NCI-H2107 treated with DMSO at 0.1 percent for 48 hours (cell line): ENCODE data around the gene IL17REL.
A peak's percentile ranks its signal among the peaks of the same experiment; 100 is the strongest.

Experiments used
- DNase-seq: peaks from one replicate; lab custom pipeline; 2025; ENCODE audit not compliant: unreplicated experiment; lab: John Stamatoyannopoulos, UW

Gene IL17REL

DNA sequence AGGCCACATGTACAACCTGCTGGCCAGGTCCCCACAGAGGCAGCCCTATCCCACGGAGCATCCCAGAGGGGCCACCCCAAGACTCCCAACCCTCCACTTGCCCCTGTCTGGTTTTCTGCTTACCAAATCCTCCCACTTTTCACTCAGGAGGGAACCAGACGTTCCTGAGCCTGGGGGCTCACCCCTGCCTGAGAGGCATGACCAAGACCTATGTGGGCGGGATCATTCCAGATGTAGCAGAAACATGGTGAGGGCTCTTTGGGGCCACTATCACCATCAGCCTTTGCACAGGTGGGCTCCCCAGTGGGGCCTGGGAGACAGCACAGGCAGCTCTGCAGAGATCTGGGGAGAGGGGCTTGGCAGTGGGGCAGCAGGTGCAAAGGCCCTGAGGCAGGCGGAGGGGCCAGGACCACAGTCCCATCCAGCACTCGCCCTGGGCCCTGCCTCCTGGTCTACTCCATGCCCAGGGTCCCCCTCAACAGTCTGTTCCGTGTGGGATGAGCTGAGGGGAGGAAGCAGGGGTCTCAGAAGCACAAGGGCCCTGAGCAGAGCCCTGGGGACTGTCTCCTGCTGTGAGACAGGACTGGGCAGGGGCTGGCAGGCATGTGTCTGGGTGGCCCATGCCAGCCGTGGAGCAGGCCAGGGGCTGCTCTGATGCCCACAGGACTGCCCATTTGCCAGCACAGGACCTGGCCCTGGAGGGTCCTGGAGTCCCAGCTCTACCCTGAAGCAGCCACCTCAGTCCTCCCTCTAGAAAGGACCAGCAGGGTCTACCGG, 42.6 kb downstream of the IL17REL start:
- DNase-seq = no peak

DNA sequence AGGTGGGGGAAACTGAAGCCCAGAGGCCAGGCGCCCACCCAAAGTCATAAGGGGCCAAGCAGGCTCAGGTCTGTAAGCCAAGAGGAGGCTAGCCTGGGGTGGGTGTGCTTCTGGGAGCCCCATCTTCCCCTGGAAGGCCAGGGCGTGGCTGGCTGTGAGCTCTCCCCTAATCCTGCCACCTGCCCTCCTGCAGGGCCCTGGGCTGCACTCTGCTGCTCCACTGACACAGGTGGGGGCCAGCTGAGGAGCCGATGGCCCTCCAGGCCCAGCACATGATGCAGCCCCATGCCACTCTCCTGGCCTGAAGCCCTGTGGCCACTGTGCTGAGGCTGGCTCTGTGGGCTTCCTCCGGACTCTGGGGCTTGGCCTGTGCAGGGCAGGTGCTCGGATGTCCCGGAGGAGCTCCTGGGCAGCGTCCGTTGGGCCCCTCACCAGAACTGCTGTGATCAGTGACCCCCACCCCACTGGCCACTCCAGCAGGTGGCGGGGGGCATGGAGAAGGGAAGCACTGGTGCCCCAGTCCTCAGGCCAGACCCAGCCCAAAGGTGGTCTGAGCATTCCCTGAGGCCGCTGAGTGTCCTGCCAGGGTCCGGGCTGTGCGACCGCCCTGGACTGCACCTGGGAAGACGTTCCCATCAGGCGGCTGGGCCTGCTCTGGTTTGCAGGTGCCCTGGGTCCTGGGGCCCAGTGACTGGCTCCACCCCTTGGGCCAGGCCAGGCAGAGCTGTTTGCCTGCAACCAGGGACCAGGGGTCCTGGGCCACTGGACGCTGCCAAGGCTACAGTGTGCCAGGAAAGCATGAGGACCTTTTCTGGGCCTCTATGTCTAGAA, 43.5 kb downstream of the IL17REL start:
- DNase-seq = no peak

DNA sequence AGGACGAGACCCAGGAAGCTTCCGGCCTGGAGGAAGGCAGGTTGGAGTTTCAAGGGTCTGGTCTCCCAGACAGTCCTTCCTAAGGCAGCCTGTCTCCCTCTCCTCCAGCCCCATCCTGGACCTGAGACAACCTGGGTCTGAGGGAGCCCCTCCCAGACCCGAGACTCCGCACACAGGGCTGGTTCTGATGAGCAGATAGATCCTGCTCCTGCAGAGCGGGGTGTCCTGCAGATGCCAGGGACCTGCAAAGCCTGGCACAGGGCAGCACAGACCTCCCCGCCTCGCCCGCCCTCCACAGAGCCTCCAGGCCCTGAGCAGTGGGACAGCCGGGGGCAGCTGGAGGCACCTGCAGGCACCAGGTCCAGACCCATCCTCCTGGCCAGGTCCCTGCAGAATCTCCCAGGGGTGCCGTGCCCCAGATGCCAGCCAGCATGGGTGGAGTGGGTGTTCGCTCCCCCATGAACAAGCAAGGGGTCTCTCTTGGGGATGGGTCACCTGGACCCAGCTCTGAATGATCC, 44.2 kb downstream of the IL17REL start:
- DNase-seq = no peak

DNA sequence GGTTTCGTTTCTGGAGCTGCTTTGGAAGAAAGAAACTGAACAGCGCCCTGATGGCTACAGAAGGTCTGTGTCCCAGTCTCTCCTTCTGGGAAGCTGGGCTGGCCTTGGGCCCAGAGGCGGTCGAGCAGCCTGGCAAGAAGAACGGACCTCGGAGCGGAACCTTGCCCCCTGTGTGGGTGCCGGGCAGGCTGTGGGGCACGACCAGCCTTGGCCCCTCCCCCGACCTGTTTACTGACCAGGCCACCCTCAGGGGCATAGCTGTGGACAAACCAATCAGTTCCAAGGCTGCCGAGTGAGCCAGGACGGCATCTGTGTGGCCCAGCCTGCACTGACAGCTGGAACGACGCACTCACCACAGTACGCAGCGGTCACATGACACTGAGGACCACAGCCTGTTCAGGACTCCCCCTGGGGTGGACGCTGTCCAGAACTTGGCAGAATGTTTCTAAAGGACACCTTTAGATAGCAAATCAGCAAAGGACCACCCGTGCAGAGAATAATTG, 44.8 kb downstream of the IL17REL start:
- no peak for DNase-seq

DNA sequence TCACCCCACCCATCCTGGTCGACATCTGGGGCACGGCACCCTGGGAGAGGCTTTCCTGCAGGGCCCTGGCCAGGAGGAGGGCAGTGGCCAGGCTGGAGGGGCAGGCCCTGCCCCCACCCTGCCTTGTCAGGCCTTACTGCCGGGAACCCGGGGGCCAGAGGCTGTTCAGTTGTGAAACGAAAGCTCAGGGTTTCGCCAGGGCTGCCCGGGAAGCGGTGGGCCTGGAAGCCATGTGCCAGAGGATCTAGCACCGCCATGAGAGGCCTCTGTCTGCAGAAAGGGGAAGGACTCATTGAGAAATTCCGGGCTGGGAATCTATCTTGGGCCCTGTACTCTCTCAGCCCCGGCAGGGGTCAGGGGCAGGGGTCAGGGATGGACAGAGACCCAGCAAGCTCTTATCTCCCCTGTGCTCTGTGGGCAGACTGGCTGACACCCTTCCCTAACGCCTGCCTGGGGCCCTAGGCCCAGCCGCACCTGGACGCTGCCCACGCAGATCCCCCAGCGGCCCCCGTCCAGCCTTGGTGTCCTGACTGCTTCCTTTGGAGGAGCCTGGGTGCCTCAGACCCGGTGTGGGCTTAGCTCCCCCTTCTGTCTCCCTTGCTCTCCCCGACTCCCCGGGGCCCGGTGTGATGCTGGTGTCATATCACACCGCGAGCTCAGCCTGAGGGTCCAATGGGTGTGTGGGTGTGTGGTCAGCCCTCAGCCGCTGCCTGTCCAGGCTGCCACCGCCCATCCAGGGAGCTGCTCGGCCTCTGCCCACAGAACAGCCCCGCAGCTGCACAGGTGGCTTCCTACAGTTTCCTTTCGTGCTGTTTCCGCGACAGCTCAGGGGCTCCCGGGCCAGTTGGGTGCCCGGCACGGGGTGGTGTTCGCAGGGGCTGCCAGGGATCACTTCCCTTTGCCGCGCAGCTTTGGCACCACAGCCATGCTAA, 45.5 kb downstream of the IL17REL start:
- no peak for DNase-seq

DNA sequence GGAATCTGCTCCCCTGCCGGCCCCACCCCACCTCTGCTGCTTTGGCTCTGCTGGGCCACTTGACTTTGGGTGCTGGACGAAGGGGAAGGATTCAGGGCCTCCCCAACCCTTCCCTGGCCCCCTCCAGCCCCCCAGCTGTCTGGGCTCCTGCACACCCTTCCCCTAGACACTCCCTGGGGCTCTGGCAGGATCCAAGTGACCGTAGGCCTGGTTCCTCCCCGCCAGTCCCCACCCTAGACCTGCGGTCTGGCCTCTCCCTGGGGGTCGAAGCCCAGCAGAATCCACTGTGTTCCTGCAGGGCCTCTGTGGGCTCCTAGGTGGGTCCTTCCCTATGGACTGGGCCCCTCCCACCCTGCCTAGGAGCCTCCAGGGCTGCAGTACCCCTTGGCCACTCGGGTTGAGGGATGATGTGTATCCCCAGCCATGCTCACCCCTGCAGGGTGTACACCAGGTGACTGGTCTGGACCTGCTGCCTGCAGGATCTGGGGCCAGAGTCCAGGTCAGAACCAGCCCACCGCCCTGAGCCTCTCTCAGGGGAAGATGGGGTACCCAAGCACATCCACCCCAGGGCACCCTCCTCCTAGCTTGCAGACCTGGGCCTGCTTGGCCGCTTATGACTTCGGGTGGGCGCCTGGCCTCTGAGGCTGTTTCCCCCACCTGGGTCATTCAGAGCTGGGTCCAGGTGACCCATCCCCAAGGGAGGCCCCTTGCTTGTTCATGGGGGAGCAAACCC, 46.4 kb downstream of the IL17REL start:
- DNase-seq = no peak

DNA sequence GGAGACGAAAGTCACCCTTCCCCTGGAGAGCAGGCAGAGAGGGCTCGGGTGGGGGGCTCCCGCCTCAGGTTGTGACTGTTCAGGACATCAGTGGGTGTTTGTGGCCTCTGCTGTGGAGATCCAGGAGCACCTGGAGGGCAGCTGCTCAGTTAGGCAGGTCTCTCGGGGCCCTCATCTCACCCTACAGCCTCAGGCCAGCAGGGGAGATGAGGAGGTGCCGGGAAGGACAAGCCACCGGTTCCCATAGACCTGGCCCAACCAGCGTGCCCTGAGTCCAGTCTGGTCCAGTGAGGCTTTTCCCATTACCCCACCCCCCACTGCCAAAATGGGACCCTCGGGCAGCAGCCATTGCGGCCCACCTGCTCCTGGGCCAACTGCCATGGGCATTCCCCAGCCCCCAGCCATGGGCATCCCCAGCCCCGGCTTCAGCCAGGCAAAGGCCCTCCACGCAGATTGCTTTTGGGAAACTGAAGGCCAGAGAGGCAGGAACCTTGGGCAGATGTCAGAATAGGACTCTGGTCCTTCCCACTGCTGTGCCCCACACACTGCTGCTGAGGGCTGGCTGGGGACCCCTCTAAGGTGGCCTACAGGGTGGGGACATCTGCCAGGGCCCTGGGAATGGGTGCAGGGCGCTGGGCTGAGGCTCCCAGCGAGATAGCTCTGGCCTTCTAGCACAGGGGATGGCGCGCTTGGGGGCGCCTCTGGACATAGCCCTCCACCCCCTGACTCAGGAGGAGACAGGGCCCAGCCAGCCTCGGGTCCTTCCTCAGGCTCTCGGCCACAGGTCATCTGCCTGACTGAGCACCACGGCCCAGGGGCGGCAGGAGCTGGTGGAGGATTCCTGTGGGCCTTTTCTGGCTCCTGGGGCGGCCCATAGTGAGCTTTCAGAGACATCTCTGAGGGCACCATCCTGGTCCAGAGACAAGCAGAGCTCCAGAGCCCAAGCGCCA, 47.2 kb downstream of the IL17REL start:
- DNase-seq = no peak

DNA sequence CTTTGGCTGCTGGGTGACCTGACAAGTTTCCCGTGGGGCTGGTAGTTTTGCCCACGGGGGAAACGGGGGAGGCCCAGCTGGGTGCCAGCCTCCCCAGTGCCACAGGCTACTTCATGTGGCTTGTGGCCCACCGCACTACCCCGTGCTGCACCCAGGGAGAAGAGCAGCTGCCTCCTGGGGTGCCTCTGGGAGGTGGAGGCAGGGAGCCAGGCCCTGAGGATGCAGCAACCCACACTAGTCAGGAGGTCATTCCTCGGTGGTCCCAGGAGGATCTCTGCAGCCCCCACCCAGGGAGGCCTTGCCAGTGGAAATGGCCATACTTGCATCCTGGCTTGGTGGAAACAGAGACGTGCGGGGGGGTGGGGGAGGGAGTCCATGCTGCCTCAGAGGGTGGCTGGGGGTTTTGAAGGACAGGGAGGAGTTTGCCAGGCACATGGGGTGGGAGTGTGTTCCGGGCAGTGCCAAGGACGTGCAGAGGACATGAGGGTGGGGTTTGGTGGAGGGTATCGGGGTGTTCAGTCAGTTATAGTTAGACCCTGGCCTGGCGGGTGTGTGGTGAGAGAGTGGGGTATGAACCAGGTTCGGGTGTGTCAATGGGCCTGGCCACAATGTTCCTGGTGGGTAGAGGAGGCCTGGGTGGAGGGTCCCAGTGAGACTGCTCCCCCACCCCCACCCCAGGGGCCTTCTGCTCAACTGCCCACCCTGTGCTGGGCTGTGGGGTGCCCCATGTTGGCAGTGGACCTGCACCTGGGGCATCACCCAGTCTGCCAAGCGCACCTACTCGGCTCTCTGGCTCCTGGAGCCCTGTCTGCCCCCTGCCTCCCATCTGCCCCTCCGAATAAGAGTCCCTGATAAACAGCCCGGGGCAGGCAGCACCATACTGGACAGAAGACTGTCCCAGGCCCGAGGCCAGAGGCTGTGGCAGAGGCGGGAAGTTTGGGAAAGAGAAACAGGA, 48.2 kb downstream of the IL17REL start:
- no peak for DNase-seq

DNA sequence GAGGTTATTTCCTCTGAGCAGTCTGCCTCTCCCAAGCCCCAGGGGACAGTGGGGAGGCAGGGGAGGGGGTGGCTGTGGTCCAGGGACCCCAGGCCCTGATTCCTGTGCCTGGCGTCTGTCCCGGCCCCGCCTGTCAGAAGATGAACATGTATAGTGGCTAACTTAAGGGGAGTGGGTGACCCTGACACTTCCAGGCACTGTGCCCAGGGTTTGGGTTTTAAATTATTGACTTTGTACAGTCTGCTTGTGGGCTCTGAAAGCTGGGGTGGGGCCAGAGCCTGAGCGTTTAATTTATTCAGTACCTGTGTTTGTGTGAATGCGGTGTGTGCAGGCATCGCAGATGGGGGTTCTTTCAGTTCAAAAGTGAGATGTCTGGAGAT, 48.9 kb downstream of the IL17REL start:
- DNase-seq = no peak

DNA sequence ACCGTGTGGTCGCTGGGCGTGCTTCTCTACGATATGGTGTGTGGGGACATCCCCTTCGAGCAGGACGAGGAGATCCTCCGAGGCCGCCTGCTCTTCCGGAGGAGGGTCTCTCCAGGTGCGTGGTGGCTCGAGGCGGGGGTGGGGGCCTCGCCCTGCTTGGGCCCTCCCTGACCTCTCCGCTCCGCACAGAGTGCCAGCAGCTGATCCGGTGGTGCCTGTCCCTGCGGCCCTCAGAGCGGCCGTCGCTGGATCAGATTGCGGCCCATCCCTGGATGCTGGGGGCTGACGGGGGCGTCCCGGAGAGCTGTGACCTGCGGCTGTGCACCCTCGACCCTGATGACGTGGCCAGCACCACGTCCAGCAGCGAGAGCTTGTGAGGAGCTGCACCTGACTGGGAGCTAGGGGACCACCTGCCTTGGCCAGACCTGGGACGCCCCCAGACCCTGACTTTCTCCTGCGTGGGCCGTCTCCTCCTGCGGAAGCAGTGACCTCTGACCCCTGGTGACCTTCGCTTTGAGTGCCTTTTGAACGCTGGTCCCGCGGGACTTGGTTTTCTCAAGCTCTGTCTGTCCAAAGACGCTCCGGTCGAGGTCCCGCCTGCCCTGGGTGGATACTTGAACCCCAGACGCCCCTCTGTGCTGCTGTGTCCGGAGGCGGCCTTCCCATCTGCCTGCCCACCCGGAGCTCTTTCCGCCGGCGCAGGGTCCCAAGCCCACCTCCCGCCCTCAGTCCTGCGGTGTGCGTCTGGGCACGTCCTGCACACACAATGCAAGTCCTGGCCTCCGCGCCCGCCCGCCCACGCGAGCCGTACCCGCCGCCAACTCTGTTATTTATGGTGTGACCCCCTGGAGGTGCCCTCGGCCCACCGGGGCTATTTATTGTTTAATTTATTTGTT, 49.6 kb downstream of the IL17REL start:
- DNase-seq = no peak

DNA sequence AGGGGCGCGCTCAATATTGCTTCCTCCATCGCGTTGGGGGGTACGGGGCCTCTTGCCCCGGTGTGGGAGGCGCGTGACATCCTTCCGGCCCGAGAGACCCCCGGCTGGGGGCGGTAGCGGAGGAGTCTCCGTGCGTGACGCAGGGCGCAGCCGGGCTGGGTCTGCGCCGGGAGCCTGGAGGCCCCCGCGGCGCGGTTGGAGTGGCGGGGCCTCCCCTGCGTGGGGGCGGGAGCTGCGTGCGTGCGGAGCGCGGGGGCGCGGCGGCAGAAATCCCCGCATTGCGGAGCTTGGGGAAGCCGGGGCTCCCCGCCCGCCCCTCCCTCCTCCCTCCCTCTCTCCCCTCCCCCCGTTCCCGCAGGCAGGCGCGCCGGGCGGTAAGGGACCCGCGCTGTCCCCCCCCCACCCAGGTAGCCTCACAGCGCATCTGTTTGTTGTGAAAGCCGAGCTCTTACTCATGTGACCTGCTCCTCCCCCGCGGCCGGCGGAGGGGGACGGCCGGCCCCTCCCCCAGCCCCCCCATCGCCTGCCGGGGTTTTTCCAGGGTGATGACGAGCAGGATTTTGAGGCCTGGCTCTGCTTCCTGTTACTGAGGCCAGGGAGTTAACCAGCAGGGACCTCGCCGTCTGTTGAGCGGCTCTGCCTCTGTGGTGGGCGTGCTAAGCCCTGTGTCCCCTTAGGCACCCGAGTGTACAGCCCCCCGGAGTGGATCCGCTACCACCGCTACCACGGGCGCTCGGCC, 50.4 kb downstream of the IL17REL start:
- peak; percentile 68 for DNase-seq

DNA sequence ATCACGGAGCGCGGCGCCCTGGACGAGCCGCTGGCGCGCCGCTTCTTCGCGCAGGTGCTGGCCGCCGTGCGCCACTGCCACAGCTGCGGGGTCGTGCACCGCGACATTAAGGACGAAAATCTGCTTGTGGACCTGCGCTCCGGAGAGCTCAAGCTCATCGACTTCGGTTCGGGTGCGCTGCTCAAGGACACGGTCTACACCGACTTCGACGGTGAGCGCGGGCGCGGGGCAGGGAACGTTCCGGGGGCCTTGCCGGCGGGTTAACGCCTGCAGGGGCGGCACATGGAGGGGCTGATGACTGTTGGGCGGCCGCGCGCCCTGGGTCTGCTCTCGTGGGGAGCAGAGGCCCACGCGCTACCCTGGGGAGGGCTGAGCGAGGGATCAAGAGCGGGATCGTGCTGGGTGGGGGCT, 51.0 kb downstream of the IL17REL start:
- no peak for DNase-seq

DNA sequence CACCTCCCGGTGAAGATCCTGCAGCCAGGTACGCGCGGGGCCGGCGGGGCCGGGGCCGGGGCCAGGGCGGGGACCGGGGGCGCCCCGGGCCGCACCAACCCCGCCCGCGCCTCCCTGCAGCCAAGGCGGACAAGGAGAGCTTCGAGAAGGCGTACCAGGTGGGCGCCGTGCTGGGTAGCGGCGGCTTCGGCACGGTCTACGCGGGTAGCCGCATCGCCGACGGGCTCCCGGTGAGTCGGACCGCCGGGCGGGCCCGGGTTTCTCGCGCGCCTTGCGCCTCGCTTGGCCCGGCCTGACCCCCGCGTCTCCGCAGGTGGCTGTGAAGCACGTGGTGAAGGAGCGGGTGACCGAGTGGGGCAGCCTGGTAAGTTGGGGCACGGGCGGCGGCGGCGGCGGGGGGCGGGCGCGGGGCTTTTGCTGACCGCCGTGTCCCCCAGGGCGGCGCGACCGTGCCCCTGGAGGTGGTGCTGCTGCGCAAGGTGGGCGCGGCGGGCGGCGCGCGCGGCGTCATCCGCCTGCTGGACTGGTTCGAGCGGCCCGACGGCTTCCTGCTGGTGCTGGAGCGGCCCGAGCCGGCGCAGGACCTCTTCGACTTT, 51.5 kb downstream of the IL17REL start:
- no peak for DNase-seq

DNA sequence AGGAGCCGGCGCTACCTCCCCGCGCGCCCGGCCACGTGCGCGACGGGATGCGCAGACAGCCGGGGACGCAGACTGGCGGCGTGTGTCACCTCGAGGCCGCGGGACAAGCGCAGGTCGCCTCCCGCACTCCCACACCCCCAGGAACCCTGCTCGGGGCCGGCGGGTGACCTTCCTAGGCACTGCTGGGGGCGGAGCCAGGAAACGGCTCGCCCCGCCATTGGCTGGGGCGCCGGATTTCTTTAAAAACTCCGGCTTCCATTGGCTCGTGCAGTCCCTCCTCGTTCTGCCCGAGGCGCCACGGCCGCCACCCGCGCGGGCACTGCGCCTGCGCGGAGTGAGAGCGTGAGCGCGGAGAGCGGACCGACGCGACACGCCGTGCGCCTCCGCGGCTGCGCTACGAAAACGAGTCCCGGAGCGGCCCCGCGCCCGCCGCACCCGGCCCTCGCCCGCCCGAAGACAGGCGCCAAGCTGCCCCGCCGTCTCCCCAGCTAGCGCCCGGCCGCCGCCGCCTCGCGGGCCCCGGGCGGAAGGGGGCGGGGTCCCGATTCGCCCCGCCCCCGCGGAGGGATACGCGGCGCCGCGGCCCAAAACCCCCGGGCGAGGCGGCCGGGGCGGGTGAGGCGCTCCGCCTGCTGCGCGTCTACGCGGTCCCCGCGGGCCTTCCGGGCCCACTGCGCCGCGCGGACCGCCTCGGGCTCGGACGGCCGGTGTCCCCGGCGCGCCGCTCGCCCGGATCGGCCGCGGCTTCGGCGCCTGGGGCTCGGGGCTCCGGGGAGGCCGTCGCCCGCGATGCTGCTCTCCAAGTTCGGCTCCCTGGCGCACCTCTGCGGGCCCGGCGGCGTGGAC, 52.2 kb downstream of the IL17REL start, which contains the start of gene PIM3:
TSS of gene PIM3 (plus strand) at position 614 of the 846 bp plus-strand sequence. CDS start at position 790, 176 bp downstream.
- peak; percentile 38 for DNase-seq

DNA sequence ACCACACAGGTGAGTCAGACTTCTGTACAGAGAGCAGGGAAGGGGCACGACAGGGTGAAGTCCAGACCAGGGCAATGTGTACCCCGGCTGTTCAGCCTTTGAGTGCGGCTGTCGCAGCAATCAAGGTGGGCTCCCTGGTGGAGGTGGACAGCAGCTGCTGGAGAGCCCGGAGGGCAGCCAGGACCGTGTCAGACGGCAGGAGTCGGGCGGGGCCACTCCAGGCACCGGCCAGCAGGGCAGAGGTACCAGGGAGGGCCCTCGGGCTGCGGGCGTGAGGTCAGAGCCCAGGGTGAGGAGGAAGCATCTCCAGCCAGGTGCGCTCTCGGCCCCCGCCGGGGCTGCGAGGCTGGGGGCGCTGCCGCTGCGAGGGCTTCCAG, 52.8 kb downstream of the IL17REL start:
- no peak for DNase-seq
